G401 (cell line): ENCODE results near the gene PRG3. TPM values are rescaled to one million over a fixed set of nuclear protein-coding genes. Genes with fewer than 3 reads are reported as not detected.
"Not testable (repeated sequence)": the region's sequence is repeated elsewhere in the genome, so short reads cannot be mapped to it uniquely, and the experiment has no call there.

Experiments used
- DNase-seq: peaks from one replicate; pipeline ENCODE4 v3.0.0-alpha.2; 2015; ENCODE audit warnings: low spot score
- in situ Hi-C: cut with HindIII; loops from 2 replicates; pipeline ENCODE4 v1.10.0; 2016; ENCODE audit warnings: low sequenced_read_pairs, mixed read lengths
- total RNA-seq: library from RNA; depleted of rRNA; stranded (reverse); fragments of >200 nt; shearing (Covaris generic); gene quantifications from 2 replicates; pipeline ENCODE4 v1.2.3, GENCODE V29; 2014

PRG3 gene
- total RNA-seq, 1 experiment from 2014 or later: not detected

GRCh38 chr11:57410287-57410686 lies 29.3 kb upstream of the PRG3 start:
- DNase-seq: no peak
- in situ Hi-C loops: no loop called here

GRCh38 chr11:57409321-57410100 lies 28.6 kb upstream of the PRG3 start:
- in situ Hi-C loops: no loop called here
- DNase-seq: no peak

- in situ Hi-C loops: no loop called here
- DNase-seq: no peak
Measured at GRCh38 chr11:57408771-57409170, 27.8 kb upstream of the PRG3 start.

- DNase-seq: no peak
- in situ Hi-C loops: no loop called here
Measured at GRCh38 chr11:57407941-57408475, 27.1 kb upstream of the PRG3 start.

GRCh38 chr11:57407010-57407920 lies 26.3 kb upstream of the PRG3 start:
- no peak for DNase-seq
- in situ Hi-C loops: no loop called here

- in situ Hi-C loops: no loop called here
- no peak for DNase-seq
Measured at GRCh38 chr11:57406337-57406904, 25.5 kb upstream of the PRG3 start.

GRCh38 chr11:57405271-57405860 lies 24.4 kb upstream of the PRG3 start:
- in situ Hi-C loops: no loop called here
- peak; percentile 60 for DNase-seq

GRCh38 chr11:57403802-57404147 lies 22.8 kb upstream of the PRG3 start:
- no peak for DNase-seq
- in situ Hi-C loops: no loop called here

GRCh38 chr11:57403003-57403801 lies 22.3 kb upstream of the PRG3 start:
- in situ Hi-C loops, DNase-seq: not testable (repeated sequence)

GRCh38 chr11:57402188-57403002 lies 21.4 kb upstream of the PRG3 start:
- no peak for DNase-seq
- in situ Hi-C loops: no loop called here

GRCh38 chr11:57399972-57400578 lies 19.1 kb upstream of the PRG3 start:
- DNase-seq: no peak
- in situ Hi-C loops: no loop called here

GRCh38 chr11:57399221-57399620 lies 18.3 kb upstream of the PRG3 start:
- in situ Hi-C loops: no loop called here
- DNase-seq: no peak

GRCh38 chr11:57397394-57397990 lies 16.5 kb upstream of the PRG3 start:
- DNase-seq: no peak
- in situ Hi-C loops: no loop called here

GRCh38 chr11:57396744-57397143 lies 15.8 kb upstream of the PRG3 start:
- no peak for DNase-seq
- in situ Hi-C loops: no loop called here

GRCh38 chr11:57395905-57396623 lies 15.1 kb upstream of the PRG3 start:
- no peak for DNase-seq
- in situ Hi-C loops: no loop called here

- no peak for DNase-seq
- in situ Hi-C loops: no loop called here
Measured at GRCh38 chr11:57394203-57394965, 13.4 kb upstream of the PRG3 start.
